HG02798 (cell line): ENCODE data around the gene ADD2.
A peak's percentile ranks its signal among the peaks of the same experiment; 100 is the strongest.

Experiments
- ATAC-seq: cut with Tn5 transposase; IDR thresholded peaks from one replicate; pipeline ENCODE4 v1.9.1; 2021; ENCODE audit warnings: mild to moderate bottlenecking; ENCODE audit not compliant: unreplicated experiment, poor library complexity

Gene ADD2

DNA sequence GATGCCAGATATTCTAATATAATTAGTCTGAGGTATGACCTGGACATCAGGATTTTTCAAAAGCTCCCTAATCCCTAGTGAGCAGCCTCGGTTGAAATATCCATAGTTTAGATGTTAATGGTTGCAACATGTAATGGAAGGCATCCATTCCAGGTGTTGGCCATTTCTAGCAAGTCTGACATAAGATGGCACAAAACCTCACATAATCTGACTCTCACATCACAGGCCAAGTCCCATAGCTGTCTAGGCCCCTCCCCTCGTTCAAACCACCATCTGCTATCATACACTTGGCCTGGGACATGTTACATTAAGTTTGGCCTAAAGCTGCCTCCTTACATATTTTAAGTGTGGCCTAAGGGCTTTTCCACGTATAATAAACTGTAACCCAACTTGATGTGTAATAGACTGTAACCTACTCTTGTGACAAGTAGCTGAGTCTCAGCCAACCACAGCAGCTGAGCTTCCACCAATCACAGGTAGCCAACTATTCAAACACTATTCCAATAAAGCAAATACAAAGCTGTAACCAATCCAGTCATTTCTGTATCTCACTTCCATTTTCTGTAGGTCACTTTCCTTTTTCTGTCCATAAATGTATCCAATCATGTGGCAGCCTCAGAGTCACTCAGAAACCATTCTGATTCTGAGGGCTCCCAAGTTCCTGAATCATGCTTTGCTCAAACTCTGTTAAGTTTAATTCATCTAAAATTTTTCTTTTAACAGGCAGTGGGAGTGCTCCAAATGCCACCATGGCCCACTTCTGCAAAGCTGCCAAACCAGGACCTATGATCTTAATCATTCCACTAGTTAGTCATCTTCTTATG is 59.4 kb downstream of the ADD2 start:
- no peak for ATAC-seq

DNA sequence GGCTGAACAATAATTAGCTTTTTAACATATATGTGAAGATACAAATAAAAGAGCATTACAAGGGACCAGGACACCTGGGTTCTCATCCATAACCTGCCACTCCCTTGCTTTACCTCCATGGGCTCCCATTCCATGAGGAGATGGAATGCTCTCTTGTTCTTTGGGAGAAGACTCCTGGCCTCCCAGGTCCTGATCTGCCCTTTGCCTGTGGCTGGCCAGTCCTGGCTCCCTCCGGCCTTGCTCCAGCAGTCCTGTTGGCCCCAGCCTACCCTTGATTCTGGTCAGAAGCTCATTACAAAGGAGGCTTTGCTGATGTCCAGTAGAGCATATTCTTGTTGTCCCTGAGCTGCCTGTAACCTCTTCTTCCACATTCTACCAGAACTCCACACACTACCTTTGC is 60.3 kb downstream of the ADD2 start:
- no peak for ATAC-seq

DNA sequence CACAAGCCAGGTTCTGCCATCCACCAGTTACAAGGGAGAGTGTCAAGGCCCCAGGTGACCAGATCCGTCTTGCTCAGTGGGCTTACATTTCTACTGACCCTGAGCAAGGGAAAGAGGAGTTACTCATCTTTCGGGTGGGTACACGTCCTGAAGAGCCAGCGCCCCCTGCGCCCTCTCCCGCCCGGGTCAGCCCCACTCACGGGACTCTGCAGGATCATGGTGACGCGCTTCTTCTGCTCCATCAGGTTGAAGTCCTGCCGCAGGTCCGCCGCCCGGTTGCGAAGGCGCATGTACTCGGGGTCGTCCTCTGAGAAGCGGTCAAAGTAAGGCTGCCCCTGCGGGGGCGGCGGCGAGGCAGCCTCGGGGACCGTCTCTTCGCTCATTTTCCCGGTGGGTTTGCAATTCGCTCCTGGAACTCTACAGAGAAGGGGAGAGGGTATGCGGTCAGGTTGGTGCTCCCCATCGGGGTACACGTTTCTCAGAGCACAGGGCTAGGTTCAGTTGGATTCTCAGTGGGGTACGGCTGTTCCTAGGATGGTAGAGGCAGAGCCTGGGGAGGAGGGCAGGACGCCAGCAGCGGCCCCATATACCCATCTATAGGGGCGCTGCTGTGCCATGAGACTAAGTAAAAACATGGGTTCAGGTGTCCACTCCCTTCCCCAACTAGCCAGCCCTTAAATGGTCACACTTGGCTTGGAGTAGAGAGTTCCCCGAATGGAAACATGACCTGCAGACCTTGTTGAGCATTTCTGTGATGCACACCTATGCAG is 61.8 kb downstream of the ADD2 start:
- no peak for ATAC-seq

DNA sequence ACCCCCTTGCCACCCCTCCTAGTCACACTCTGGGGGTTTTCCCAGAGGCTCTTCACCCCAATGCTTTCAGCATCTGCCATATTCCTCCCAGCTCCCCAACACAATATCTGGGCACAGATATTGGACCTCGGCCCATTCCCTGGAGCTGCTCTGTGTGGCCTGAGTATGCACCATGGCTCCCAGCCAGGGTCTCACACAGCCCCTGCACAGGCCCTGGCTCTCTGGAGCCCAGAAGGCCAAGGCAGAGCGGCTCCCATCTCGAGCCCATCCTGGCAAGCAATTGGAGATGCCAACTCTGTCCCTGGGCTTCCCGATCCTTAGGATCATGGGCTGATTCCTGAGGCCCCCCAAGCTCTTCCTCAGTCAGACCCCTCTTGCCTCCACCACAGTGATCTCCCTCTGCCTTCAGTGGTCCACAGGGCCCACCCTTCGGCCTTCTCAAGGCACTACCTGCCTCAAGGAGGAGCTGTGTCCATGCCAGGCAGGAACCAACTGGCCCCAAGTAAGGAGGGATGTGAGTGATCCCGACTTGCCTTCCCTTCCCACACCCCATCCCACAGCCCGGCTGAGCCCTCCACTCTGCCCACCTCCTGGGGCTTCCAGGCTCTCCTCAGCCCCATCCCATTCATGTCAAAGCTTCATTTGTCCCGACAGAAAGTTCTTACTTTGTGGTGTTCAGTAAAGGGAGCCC is 62.7 kb downstream of the ADD2 start:
- ATAC-seq, result no peak

DNA sequence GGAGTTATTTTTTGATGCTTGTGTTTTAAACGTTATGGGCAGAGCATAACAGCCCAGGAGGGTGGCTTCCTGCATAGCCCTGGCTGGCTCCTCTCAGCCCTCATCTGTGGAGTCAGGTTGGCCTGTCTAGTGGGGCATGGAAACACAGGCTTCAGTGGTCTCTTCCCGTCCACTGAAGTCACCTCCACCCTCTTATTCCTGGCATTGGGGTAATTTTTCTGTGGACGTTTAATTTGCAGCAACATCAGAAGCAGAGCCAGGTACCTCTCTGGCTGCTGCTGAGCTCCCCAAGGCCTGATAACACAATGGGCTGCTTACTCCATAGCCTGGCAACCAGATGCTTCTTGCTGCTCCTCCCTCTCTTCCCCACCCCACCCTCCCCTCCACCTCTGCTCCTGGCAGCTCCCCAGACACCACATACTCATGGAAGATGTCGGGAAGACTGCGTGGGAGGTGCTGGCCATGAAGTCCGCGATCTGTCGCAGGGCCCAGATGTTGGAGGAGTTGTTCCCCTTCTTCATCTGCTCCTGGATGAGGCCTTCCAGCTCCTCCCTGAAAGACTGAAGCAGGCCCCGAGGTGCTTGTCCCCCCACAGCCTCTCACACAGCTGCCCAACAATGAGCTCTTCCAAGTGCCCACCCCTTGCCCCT is 64.0 kb downstream of the ADD2 start:
- no peak for ATAC-seq

DNA sequence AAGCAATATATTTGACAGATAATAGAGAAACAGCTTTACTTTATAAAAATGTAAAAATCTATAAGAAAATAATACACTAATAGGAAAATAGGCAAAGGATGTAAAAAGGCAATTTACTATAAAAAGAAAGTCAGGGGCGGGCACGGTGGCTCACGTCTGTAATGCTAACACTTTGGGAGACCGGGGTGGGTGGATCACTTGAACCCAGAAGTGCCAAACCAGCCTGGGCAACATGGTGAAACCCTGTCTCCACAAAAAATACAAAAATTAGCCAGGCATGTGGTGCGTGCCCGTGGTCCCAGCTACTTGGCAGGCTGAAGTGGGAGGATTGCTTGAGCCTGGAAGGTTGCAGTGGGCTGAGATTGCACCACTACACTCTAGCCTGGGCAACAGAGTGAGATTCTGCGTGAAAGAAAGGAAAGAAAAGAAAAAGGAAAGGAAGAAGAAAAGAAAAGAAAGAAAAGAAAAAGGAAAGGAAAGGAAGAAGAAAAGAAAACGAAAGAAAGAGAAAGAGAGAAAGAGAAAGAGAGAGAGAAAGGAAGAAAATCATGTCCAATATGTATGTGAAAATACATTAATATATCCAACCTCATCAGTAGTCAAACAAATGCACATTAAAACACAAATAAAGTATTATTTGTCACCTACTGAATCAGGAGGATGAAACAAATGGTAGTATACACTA is 65.1 kb downstream of the ADD2 start:
- no peak for ATAC-seq

DNA sequence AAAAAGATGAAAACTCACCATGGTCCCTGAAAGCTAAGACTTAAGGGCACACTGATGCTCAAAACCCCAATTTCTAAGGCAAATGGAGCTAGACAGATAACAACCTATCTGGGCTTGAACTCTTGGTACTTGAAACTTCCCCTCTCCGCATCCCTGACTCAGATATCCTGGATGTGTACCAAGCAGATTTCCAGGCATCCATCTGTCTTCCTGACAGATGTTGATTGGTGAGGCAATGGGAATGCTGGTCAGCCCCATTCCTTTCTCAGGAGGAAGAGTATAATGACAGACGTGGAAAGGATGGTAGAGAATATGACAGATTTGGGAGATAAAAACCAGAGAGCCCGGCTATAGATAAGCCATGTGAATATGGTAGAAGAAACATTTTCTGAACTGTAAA is 69.2 kb downstream of the ADD2 start:
- no peak for ATAC-seq

DNA sequence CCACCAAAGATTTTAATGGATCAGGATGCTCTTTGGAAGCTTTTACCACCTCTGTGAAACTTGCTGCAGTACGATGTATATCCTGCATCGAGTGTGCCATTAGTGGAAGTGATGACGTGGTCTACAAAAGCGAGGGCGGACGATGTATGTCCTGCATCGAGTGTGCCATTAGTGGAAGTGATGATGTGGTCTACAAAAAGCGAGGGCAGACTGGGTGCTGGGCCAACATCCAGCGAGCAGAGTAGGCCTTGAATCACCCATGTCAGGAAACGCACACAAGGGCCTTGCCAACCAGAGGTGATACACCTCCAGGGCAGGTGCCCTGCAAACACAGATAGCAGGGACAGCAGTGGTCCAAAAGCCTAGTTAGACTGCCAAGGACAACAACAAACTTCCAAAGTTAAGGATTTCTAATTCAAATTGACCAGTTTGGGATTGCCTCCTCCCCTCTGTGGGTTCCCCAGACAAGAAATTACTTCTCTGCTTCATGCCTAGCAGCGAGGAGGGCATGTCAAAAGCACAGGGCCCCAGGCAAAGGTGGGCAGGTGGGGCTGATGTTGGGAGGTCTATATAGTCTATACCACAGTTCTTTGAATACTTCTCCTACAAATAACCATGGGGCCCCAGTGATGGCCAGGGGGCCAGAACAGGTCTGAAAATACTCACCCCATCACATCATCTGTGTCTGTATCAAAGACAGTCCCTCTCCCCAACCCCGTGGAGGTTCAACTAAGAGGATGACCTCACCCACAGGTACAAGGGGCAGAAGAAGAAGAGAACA is 70.2 kb downstream of the ADD2 start:
- no peak for ATAC-seq

DNA sequence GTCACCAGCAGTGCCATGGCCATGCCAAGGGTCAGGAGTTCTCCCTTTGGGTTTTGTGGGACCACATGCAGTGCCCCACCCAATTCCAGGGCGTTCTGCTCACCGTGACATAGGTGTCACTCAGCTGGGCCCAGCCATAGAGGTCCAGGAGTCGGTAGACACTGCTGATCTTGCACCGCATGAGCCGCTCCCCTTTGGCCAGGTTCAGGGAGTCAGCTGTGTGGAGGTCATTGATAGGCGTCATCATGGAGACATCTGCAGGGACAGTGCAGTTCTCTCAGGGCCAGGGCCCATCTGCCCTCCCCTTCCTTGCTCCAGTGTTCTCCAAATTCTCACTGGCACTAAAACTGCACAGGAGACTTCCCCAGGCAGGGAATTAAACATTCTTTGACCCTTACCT is 71.9 kb downstream of the ADD2 start:
- ATAC-seq, result no peak

DNA sequence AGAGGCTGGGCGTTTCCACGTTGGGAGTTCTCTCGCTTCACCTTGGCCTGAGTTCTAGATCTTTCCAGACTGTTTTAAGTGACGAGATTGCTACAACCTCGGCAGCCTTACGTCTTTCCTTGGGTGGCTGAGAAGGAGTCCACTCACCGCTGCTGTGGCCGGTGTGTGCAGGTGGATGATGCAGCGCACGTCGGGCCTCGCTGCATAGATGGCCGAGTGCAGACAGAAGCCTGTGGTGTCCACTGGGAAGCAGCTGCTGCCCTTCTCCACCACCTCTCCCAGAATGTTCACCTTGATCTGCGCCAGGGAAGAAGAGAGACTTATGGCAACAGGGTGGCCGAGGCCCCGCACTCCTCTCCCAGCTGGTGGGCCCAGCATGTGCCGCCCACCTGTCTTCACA is 75.7 kb downstream of the ADD2 start:
- ATAC-seq, result no peak

DNA sequence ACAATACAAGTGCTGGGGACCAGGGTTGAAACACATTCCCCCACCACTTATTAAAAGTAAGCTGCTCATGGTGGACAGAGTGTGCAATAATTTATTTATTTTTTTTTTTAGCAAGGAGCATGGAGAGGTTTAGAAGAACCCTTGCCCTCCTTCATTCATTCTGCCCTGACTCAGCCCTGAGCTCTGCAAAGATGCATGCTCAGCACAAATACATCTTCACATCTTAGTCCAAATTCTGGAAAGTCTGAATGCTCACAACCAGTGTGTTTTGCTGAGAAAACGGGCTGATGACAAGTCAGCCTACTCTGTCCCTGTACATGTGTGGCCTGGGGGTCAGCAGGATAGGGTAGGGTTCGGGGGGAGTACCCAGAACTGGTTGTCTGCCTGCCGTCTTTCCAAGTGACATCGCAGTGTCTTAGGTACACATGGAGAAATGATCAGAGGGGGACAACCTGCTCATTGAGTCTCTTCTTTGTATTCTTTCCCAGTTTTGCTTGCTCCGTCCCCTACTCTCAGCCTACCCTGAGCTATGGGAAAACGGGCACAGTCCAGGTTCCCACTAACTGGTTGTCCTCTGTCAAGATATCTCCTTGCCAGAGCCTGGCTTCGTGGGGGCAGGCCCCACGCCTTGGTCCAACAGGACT is 76.4 kb downstream of the ADD2 start:
- ATAC-seq, result no peak

DNA sequence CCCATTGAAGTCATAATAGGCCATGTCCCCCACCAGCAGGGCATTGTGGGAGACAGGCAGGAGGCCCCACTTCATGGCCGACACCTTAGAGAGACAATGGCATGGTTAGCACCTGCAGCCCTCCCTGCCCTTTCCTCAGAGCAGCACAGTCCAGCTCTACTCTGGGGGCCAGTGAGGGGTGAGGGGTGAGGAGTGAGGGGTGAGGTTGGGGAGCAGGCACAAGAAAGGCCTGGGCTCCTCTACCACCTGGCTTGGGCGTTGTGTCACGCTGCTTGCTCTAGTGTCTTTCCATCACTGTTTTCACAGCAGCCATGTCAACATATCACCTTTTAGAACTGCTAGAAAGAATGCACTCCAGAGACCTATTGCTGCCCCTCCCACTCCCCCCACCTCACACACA is 77.2 kb downstream of the ADD2 start:
- ATAC-seq, result no peak

DNA sequence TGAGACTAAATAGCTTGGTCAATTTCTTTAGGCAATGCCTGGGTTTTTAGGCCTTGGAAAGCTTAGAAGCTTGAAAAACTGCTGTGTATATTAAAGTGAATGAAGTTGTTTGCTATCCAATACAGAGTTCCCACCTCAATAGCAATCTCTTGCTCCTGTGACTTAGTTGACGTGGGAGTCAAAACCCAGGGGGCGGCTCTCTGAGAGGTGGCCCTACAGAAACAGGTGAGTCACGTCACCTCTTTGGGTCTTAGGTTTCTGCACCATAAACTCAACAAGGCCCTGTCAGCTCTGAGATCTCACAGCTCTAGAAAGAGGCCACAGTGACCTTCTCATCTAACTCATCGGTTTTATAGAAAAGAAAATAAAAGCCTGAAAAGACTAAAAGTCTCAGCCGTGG is 79.6 kb downstream of the ADD2 start:
- ATAC-seq, result no peak

DNA sequence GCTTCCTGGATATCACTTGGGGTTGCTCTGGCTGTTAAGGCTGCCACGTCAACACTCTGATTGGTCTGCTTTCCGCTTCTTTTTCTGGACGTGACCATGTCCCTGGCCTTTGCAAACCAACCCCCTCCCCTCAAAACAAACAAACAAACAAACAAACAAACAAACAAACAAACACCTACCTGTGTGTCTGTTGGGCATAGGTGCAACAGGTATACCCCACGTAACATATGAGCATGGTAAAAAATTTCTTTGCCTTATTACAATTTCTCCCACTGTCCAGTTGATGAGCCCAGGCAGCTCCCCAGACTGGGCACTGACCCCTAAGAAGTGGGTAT is 80.6 kb downstream of the ADD2 start:
- ATAC-seq, result no peak

DNA sequence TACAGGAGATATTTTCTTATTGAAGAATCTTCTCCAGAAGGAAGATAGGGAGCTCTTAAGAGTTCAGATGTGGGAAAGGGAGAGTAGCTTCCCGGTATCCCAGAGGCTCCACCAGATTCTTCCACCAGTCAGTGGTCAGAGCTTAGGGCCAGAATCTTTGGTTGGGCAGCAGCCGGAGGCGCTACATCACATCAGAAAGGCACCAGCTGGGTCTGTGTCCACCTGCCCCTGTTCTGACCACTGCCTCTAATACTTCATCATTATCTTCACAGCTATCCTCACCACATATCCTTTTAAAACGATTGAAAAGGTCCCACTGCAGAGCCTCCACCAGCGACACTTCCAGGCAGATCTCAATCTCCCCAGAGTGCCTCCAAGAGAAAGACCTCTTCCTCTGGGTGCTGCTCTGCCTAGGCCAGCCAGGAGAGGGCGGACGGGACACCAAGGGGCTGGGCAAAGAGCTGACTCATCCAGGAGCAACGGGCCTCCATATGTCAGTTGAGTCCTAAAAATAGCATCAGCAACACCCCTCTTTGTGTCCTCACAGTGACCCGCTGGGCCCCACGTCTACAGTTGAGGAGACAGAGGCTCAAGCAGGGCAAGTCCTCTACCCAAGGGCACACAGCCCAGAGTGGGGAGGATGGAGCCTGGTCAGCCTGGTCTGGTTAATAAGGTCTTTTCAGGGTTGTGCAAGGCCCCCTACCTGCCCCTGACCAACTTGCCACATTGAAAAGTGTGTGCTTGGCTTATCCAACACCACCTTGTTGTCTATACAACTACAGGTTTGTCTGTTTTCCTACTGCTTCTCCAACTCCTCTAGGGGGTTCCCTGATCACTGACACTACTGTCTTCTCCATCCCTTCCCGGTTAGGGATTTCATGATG is 81.2 kb downstream of the ADD2 start:
- peak; percentile 78 for ATAC-seq

DNA sequence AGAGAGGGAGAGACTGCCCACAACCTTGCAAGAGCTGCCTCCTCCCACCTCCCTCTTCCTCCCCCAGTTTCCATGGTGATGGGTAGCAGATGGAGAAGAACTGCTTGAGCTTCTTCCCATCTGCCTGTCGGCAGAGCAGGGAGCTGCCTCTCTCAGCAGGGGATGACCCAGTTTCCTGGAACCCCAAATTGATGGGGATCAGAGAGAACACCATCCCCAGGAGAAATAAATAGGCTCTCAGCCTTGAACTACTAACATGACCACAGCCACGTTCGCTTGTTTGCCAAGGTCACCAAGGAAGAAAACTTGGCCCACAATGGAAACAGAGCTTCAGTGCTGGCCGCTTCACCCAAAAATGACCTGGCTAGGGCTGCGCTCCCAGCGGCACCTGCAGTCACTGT is 82.2 kb downstream of the ADD2 start:
- no peak for ATAC-seq

DNA sequence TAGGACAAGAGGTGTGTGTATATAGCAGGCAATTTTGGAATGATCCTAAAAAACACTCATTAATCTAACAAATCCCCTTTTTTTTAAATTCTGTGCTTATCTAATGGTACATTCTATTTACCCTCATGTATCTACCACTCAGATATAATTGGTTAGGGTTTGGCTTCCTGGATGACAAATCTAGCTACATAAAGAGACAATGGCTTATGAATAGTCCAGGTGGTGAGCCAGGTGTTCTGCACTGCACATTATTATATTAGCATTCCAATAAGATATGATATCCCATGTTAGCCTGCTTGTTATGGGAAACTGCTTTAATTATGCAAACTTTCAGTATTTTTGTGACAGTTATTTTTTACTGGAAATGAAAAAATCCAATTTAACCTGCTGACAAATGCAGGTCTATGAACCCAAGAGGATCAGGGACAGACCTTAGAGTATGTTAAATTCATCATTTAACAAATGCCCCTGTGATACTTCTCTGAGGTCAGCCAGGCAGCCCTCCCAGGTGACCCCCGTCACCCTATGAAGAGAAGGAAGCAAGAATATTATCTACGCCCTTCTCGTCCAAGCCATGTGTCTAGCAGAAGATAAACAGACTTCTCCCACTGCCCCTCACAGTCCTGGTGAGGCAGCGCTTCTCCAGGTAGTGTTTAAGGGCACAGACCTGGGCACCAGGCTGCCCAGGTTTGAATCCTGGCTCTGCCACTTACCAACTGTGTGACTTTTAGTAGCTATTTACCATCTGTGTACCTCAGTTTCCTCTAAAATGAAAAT is 83.0 kb downstream of the ADD2 start:
- no peak for ATAC-seq
